HepG2 (cell line): Measurements from ENCODE around the gene MAPK11. TPM values are rescaled to one million over a fixed set of nuclear protein-coding genes. Genes with fewer than 3 reads are reported as not detected.

Source experiments
- ATAC-seq: fragments of 200-7000 bp; cut with Tn5 transposase; 3 replicates; pipeline ENCODE4 v1.9.1; 2020; ENCODE audit warnings: mild to moderate bottlenecking, moderate library complexity
- BruUV-seq: library from RNA; stranded (reverse); fragments of 400-500 nt; replicated peaks from 2 replicates; lab custom pipeline; 2021; lab: Mats Ljungman, UMichigan
- CTCF ChIA-PET: fragments of 300-600 bp; formaldehyde crosslinking; extraction: SDS; loops from one replicate; lab custom pipeline; 2021; ENCODE audit warnings: low total read pairs, inconsistent platforms, low intra/inter-chr PET ratio; lab: Yijun Ruan, JAX
- POLR2A ChIA-PET: fragments of 350-600 bp; sonication (Branson Sonifier 250); formaldehyde crosslinking; loops from one replicate; lab custom pipeline; 2020; ENCODE audit warnings: antibody characterized with exemption, inconsistent platforms; lab: Yijun Ruan, JAX
- DNase-seq: peaks from one replicate; pipeline ENCODE4 v3.0.0-alpha.2; 2015; ENCODE audit warnings: low spot score
- FAIRE-seq: peaks from 3 replicates; lab custom pipeline; 2011; peaks lifted over from hg19 to GRCh38; lab: Jason Lieb, UNC
- H2AFZ ChIP-seq: one replicate; pipeline ENCODE4 v1.6.1; 2011; ENCODE audit warnings: low read length, inconsistent platforms
- H3K27ac ChIP-seq: fragments of 300-600 bp; 3 replicates; pipeline ENCODE4 v1.8.0; 2011; ENCODE audit warnings: mixed run types, mild to moderate bottlenecking, mixed read lengths, low read length, inconsistent platforms; ENCODE audit not compliant: insufficient read depth; ENCODE audit errors: extremely low read length
- H3K27me3 ChIP-seq, 2 experiments: fragments of 200-600 bp in 1 of 2; 2 replicates in 1 of 2; 3 replicates in 1 of 2; pipeline versions ENCODE4 v1.6.0 to v1.8.0; 2011; ENCODE audit warnings: low read length in 2 of 2, mild to moderate bottlenecking in 2 of 2, moderate library complexity in 2 of 2, inconsistent platforms in 1 of 2; ENCODE audit not compliant: insufficient read depth in 2 of 2, control insufficient read depth in 1 of 2
- H3K36me3 ChIP-seq, 2 experiments: fragments of 200-600 bp in 1 of 2; replicated peaks in 1 of 2; 2 replicates in 1 of 2; 3 replicates in 1 of 2; pipeline versions ENCODE4 v1.5.1 to v1.8.0; 2011; ENCODE audit warnings: low read length in 2 of 2, inconsistent platforms in 1 of 2; ENCODE audit not compliant: insufficient read depth in 2 of 2, control insufficient read depth in 1 of 2
- H3K4me1 ChIP-seq: 2 replicates; pipeline ENCODE4 v1.5.1; 2012; ENCODE audit warnings: low read length, inconsistent platforms; ENCODE audit not compliant: insufficient read depth
- H3K4me2 ChIP-seq: 2 replicates; pipeline ENCODE4 v1.6.0; 2011; ENCODE audit warnings: low read depth, low read length, inconsistent platforms
- H3K4me3 ChIP-seq, 3 experiments: fragments of 200-600 bp in 1 of 3; sonication (generic), shearing (Covaris generic) in 1 of 3; replicated peaks in 1 of 3; 2 replicates each; pipeline ENCODE4 v1.5.1; 2011 to 2016; ENCODE audit warnings: low read length in 3 of 3, inconsistent platforms in 2 of 3, low read depth in 2 of 3, mild to moderate bottlenecking in 2 of 3, control low read depth in 1 of 3, mixed read lengths in 1 of 3; ENCODE audit not compliant: insufficient read depth in 1 of 3
- H3K79me2 ChIP-seq: one replicate; pipeline ENCODE4 v1.6.1; 2011; ENCODE audit warnings: low read length, inconsistent platforms; ENCODE audit not compliant: insufficient read depth
- H3K9ac ChIP-seq: 2 replicates; pipeline ENCODE4 v1.6.0; 2011; ENCODE audit warnings: mild to moderate bottlenecking, low read depth, low read length, inconsistent platforms; ENCODE audit not compliant: insufficient read depth
- H3K9me3 ChIP-seq: 2 replicates; pipeline ENCODE4 v1.5.1; 2012; ENCODE audit warnings: mild to moderate bottlenecking, low read length
- H4K20me1 ChIP-seq: 2 replicates; pipeline ENCODE4 v1.6.0; 2011; ENCODE audit warnings: inconsistent platforms, mild to moderate bottlenecking, low read length, moderate library complexity; ENCODE audit not compliant: insufficient read depth
- AGO1 ChIP-seq: fragments of 200-400 bp; formaldehyde crosslinking; IDR thresholded peaks from 2 replicates; pipeline ENCODE4 v1.6.1; 2017; ENCODE audit warnings: mild to moderate bottlenecking, low read depth, low read length, moderate library complexity; ENCODE audit not compliant: poor library complexity, severe bottlenecking
- GATAD2A ChIP-seq: IDR thresholded peaks from 2 replicates; pipeline ENCODE4 v1.6.1; 2016
- KDM3A ChIP-seq: IDR thresholded peaks from 2 replicates; pipeline ENCODE4 v1.6.1; 2018; ENCODE audit warnings: low read depth, missing compliant biosample characterization
- KDM5A ChIP-seq: fragments of 200-600 bp; sonication (generic); IDR thresholded peaks from 2 replicates; pipeline ENCODE4 v1.7.0; 2018; ENCODE audit warnings: antibody characterized with exemption, mild to moderate bottlenecking, low read length, borderline replicate concordance
- KLF16 ChIP-seq, 2 experiments: sonication (generic) in 1 of 2; formaldehyde crosslinking in 1 of 2; IDR thresholded peaks; 2 replicates each; pipeline versions ENCODE4 v1.6.1 to v1.8.0; 2016 to 2023; ENCODE audit warnings: missing genetic modification reagents in 2 of 2, missing compliant biosample characterization in 1 of 2
- MBNL3 ChIP-seq: fragments of 250-450 bp; sonication (Bioruptor Pico); conservative IDR thresholded peaks from 2 replicates; pipeline ENCODE4 v1.8.0; 2022; ENCODE audit warnings: mild to moderate bottlenecking, inconsistent platforms
- RELA ChIP-seq: sonication (generic); formaldehyde crosslinking; IDR thresholded peaks from 2 replicates; pipeline ENCODE4 v1.4.0; 2020; ENCODE audit warnings: missing genetic modification reagents
- RXRA ChIP-seq: sonication (generic); formaldehyde crosslinking; IDR thresholded peaks from 2 replicates; pipeline ENCODE4 v1.5.1; 2020; ENCODE audit warnings: missing genetic modification reagents
- SOX6 ChIP-seq, 2 experiments: fragments of 450-650 bp in 1 of 2; sonication (generic) in 1 of 2; formaldehyde crosslinking in 1 of 2; IDR thresholded peaks; 2 replicates each; pipeline versions ENCODE4 v1.4.0 to v1.6.1; 2017 to 2020; ENCODE audit warnings: antibody characterized with exemption in 1 of 2, mild to moderate bottlenecking in 1 of 2, missing genetic modification reagents in 1 of 2
- TCF12 ChIP-seq, 2 experiments: fragments of 450-650 bp in 1 of 2; sonication (generic) in 1 of 2; formaldehyde crosslinking in 1 of 2; IDR thresholded peaks; 2 replicates each; pipeline versions ENCODE4 v1.6.1 to v1.8.0; 2017 to 2022; ENCODE audit warnings: antibody characterized with exemption in 1 of 2, mild to moderate bottlenecking in 1 of 2, missing genetic modification reagents in 1 of 2, moderate library complexity in 1 of 2
- ZNF136 ChIP-seq: sonication (generic); formaldehyde crosslinking; IDR thresholded peaks from 2 replicates; pipeline ENCODE4 v1.8.1; 2022; ENCODE audit warnings: low read depth, mild to moderate bottlenecking, moderate library complexity, missing genetic modification reagents
- ZNF160 ChIP-seq: sonication (generic); formaldehyde crosslinking; IDR thresholded peaks from 2 replicates; pipeline ENCODE4 v1.8.0; 2022; ENCODE audit warnings: mild to moderate bottlenecking, inconsistent platforms, missing genetic modification reagents
- ZNF367 ChIP-seq: sonication (generic); formaldehyde crosslinking; IDR thresholded peaks from 2 replicates; pipeline ENCODE4 v1.4.0; 2020; ENCODE audit warnings: missing genetic modification reagents, borderline replicate concordance
- ZNF572 ChIP-seq: sonication (generic); formaldehyde crosslinking; IDR thresholded peaks from 2 replicates; pipeline ENCODE4 v1.5.1; 2020; ENCODE audit warnings: mild to moderate bottlenecking, missing genetic modification reagents
- WGBS: methylation state at CpG from one replicate; pipeline ENCODE4 v1.1.6; 2017; ENCODE audit warnings: low lambda C conversion rate; 5-methylcytosine and 5-hydroxymethylcytosine counted together
- in situ Hi-C: cut with HindIII; loops from 2 replicates; pipeline ENCODE4 v1.10.0; 2017; ENCODE audit warnings: low pct_unique_long_range_greater_than_20kb; ENCODE audit not compliant: extremely low pct_ligation_motif_present
- intact Hi-C: fragments of 100-400 bp; cut with micrococcal nuclease; formaldehyde crosslinking; loops from one replicate; pipeline ENCODE4 v1.10.0; 2022; ENCODE audit not compliant: unreplicated experiment
- polyA plus RNA-seq, 8 experiments: library from polyadenylated mRNA; depleted of rRNA in 3 of 8; stranded (reverse) in 7 of 8; unstranded in 1 of 8; fragments of >200 nt; fragmentation: Illumina TruSeq in 4 of 8; extraction: Trizol in 4 of 8; gene quantifications; 2 replicates each; pipeline versions ENCODE4 v1.2.1 to v1.2.3, GENCODE V29; 2011 to 2016; ENCODE audit warnings: low read depth in 4 of 8, missing spikeins in 1 of 8, mixed read lengths in 1 of 8; ENCODE audit not compliant: insufficient read depth in 1 of 8
- total RNA-seq, 5 experiments: library from RNA; depleted of rRNA; stranded (reverse); fragments of >200 nt; fragmentation: Illumina TruSeq; extraction: Trizol; gene quantifications; 2 replicates each; pipeline ENCODE4 v1.2.3, GENCODE V29; 2016; ENCODE audit warnings: low read depth in 1 of 5
- TF ChIP-seq, protein P1 (sequence below): sonication (generic); formaldehyde crosslinking; IDR thresholded peaks from 2 replicates; pipeline ENCODE4 v1.9.0; 2021; ENCODE audit warnings: missing genetic modification reagents, borderline replicate concordance
- TF ChIP-seq, protein P2 (sequence below): sonication (generic); formaldehyde crosslinking; IDR thresholded peaks from 2 replicates; pipeline ENCODE4 v1.5.1; 2020; ENCODE audit warnings: missing genetic modification reagents, mild to moderate bottlenecking, borderline replicate concordance

MAPK11 gene
- total and polyA plus RNA-seq, 2 of the 13 experiments (the other 11 are each of a cell fraction or from before 2014, with no cell fraction given): 0.15 to 0.17 TPM

DNA sequence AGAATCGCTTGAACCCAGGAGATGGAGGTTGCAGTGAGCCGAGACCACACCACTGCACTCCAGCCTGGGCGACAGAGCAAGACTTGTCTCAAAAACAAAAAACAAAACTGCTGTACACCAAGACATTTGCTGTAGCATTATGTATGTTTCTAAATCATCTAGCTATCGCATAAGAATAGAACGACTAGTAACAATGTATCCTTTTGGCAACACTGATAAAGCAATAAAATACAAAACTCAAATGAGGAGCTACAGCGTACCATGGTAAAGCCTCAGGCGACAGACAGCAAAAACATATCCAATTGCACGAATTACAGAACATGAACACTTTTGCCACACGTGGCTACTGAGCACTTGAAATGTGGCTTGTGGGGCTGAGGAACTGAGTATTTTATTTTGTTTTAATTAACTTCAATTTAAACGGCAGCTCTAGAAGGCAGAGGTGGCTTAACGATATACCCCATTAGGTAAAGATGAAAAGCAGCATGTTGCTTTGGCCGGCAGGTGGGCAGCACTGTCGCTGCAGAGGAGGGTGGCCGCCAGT, 27.7 kb downstream of the MAPK11 start:
- no TSS peak for BruUV-seq
- no peak for DNase-seq
- Histone ChIP-seq H3K9ac (peak overlapping the region; percentile 54), H3K4me2 (peak overlapping the region; percentile 85), H2AFZ (no peak overlapping the region), H3K4me3 (peak overlapping the region; percentile 77 to 98 (median 89)), H3K4me1 (peaks cover 30% of the 10 kb centered on the region), H4K20me1 (peaks cover 12% of the 10 kb centered on the region), H3K27ac (no peak overlapping the region), H3K27me3 (no peaks in the 10 kb centered on the region; a peak in 1 of 5 replicates), H3K79me2 (peaks cover 49% of the 10 kb centered on the region), H3K36me3 (peaks cover 8 to 19% of the 10 kb centered on the region in 2 experiments; a peak in 4 of 5 replicates), H3K9me3 (no peaks in the 10 kb centered on the region)
- ChIA-PET POLR2A (interaction anchor here (0.7 to 1.4 kb wide), 4 partner anchors 9 to 283 kb away, joined by 3 to 5 read pairs (median 3); partner anchors contain the start of genes HDAC10 and SCO2), CTCF (interaction anchor here (2.2 kb wide), 1 partner anchor 100 kb away, joined by 7 read pairs; no protein-coding TSS in a partner anchor)
- in situ Hi-C loops: no loop called here
- TF ChIP-seq ZNF160 (CRISPR knock-in tag): no peak
- no peak for TF ChIP-seq ZNF367 (CRISPR knock-in tag)
- TF ChIP-seq TCF12 (IDR thresholded peaks at IDR 0.05): no peak
- TF ChIP-seq TCF12 (CRISPR knock-in tag; IDR thresholded peaks at IDR 0.05): no peak
- no peak for TF ChIP-seq SOX6 (IDR thresholded peaks at IDR 0.05)
- TF ChIP-seq SOX6 (CRISPR knock-in tag; IDR thresholded peaks at IDR 0.05): no peak
- no peak for TF ChIP-seq ZNF572
- TF ChIP-seq RELA (CRISPR knock-in tag): no peak
- TF ChIP-seq KDM3A (CRISPR knock-in tag): no peak
- no peak for TF ChIP-seq RXRA
- no peak for TF ChIP-seq AGO1
- TF ChIP-seq, protein P1, sequence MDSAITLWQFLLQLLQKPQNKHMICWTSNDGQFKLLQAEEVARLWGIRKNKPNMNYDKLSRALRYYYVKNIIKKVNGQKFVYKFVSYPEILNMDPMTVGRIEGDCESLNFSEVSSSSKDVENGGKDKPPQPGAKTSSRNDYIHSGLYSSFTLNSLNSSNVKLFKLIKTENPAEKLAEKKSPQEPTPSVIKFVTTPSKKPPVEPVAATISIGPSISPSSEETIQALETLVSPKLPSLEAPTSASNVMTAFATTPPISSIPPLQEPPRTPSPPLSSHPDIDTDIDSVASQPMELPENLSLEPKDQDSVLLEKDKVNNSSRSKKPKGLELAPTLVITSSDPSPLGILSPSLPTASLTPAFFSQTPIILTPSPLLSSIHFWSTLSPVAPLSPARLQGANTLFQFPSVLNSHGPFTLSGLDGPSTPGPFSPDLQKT (CRISPR knock-in tag): no peak
- TF ChIP-seq, protein P2, sequence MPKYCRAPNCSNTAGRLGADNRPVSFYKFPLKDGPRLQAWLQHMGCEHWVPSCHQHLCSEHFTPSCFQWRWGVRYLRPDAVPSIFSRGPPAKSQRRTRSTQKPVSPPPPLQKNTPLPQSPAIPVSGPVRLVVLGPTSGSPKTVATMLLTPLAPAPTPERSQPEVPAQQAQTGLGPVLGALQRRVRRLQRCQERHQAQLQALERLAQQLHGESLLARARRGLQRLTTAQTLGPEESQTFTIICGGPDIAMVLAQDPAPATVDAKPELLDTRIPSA (CRISPR knock-in tag): no peak
- no peak for TF ChIP-seq ZNF136
- TF ChIP-seq KLF16 (CRISPR knock-in tag; IDR thresholded peaks at IDR 0.05): no peak
- TF ChIP-seq KDM5A: no peak
- TF ChIP-seq GATAD2A: no peak
- no peak for TF ChIP-seq MBNL3 (CRISPR knock-in tag)
- intact Hi-C loops: loop anchor here (5.0 kb wide), 1 partner anchor 255 kb away; no protein-coding TSS in a partner anchor
- FAIRE-seq: no peak
- WGBS: 28% methylated on average over 13 of the region's 14 CpGs
- no peak for ATAC-seq
